IMR-90 (cell line): ENCODE results near the gene ITPKA. TPM values are rescaled to one million over a fixed set of nuclear protein-coding genes. Genes with fewer than 3 reads are reported as not detected.

Experiments used
- ATAC-seq: fragments of 200-7000 bp; cut with Tn5 transposase; 2 replicates; pipeline ENCODE4 v1.9.1; 2020; ENCODE audit warnings: low read depth, mild to moderate bottlenecking, moderate library complexity
- BruUV-seq: library from RNA; stranded (reverse); fragments of 400-500 nt; replicated peaks from 2 replicates; lab custom pipeline; 2021; lab: Mats Ljungman, UMichigan
- CTCF ChIA-PET: fragments of 300-600 bp; formaldehyde crosslinking; extraction: SDS; loops from one replicate; lab custom pipeline; 2021; ENCODE audit warnings: antibody characterized with exemption; lab: Yijun Ruan, JAX
- POLR2A ChIA-PET: fragments of 300-600 bp; sonication (Branson Sonifier 250); formaldehyde crosslinking; loops from one replicate; lab custom pipeline; 2022; ENCODE audit warnings: antibody characterized with exemption; ENCODE audit not compliant: unreplicated experiment; lab: Charles Lee
- DNase-seq: peaks from one replicate; pipeline ENCODE4 v3.0.0; 2013
- H2AFZ ChIP-seq: replicated peaks from 2 replicates; pipeline ENCODE3; 2013; ENCODE audit warnings: low read length, mild to moderate bottlenecking; ENCODE audit not compliant: poor library complexity
- H2AK5ac ChIP-seq: 2 replicates; pipeline ENCODE4 v1.6.1; 2013; ENCODE audit warnings: low read depth, low read length, inconsistent platforms
- H2AK9ac ChIP-seq: replicated peaks from 2 replicates; pipeline ENCODE3; 2013; ENCODE audit warnings: mild to moderate bottlenecking, low read depth, low read length, moderate library complexity; ENCODE audit not compliant: poor library complexity
- H2BK120ac ChIP-seq: 2 replicates; pipeline ENCODE4 v1.6.1; 2013; ENCODE audit warnings: low read depth, low read length, inconsistent platforms
- H2BK15ac ChIP-seq: 3 replicates; pipeline ENCODE4 v1.6.1; 2013; ENCODE audit warnings: low read depth, low read length, inconsistent platforms
- H2BK20ac ChIP-seq: 2 replicates; pipeline ENCODE4 v1.6.1; 2013; ENCODE audit warnings: low read depth, mild to moderate bottlenecking, inconsistent platforms, low read length, moderate library complexity
- H2BK5ac ChIP-seq: 2 replicates; pipeline ENCODE4 v1.6.1; 2013; ENCODE audit warnings: mild to moderate bottlenecking, low read depth, low read length, inconsistent platforms; ENCODE audit not compliant: poor library complexity, severe bottlenecking
- H3K14ac ChIP-seq: replicated peaks from 2 replicates; pipeline ENCODE4 v1.6.1; 2013; ENCODE audit warnings: low read depth, low read length, inconsistent platforms
- H3K18ac ChIP-seq: 2 replicates; pipeline ENCODE4 v1.6.1; 2013; ENCODE audit warnings: low read depth, low read length, control low read depth
- H3K23ac ChIP-seq: 2 replicates; pipeline ENCODE4 v1.6.1; 2013; ENCODE audit warnings: low read depth, low read length, inconsistent platforms
- H3K27ac ChIP-seq: 2 replicates; pipeline ENCODE4 v1.5.1; 2013; ENCODE audit warnings: mild to moderate bottlenecking, control low read depth, low read length; ENCODE audit not compliant: insufficient read depth
- H3K27me3 ChIP-seq: 2 replicates; pipeline ENCODE4 v1.6.1; 2013; ENCODE audit warnings: low read length; ENCODE audit not compliant: control insufficient read depth, insufficient read depth
- H3K36me3 ChIP-seq: 2 replicates; pipeline ENCODE4 v1.6.1; 2013; ENCODE audit warnings: low read length, mixed read lengths; ENCODE audit not compliant: control insufficient read depth, insufficient read depth
- H3K4ac ChIP-seq: 2 replicates; pipeline ENCODE4 v1.6.1; 2013; ENCODE audit warnings: low read depth, low read length, inconsistent platforms
- H3K4me1 ChIP-seq: 2 replicates; pipeline ENCODE4 v1.6.1; 2013; ENCODE audit warnings: low read length, mixed read lengths; ENCODE audit not compliant: control insufficient read depth, insufficient read depth
- H3K4me2 ChIP-seq: 2 replicates; pipeline ENCODE4 v1.6.1; 2013; ENCODE audit warnings: low read depth, mild to moderate bottlenecking, control low read depth, low read length, moderate library complexity
- H3K4me3 ChIP-seq: 2 replicates; pipeline ENCODE4 v1.5.1; 2013; ENCODE audit warnings: low read depth, mild to moderate bottlenecking, control low read depth, low read length, moderate library complexity; ENCODE audit not compliant: insufficient read depth
- H3K56ac ChIP-seq: 2 replicates; pipeline ENCODE4 v1.6.1; 2013; ENCODE audit warnings: low read length, inconsistent platforms; ENCODE audit not compliant: insufficient read depth; ENCODE audit errors: extremely low read depth
- H3K79me1 ChIP-seq, 2 experiments: 2 replicates each; pipeline ENCODE4 v1.6.1; 2013; ENCODE audit warnings: low read length in 2 of 2, inconsistent platforms in 1 of 2, low read depth in 1 of 2
- H3K9ac ChIP-seq: 2 replicates; pipeline ENCODE4 v1.6.1; 2013; ENCODE audit warnings: low read depth, low read length, control low read depth
- H3K9me1 ChIP-seq: 2 replicates; pipeline ENCODE4 v1.6.1; 2013; ENCODE audit warnings: low read length, inconsistent platforms; ENCODE audit not compliant: insufficient read depth
- H3K9me3 ChIP-seq: 2 replicates; pipeline ENCODE4 v1.6.1; 2013; ENCODE audit warnings: low read length; ENCODE audit not compliant: control insufficient read depth, insufficient read depth
- H4K20me1 ChIP-seq: 2 replicates; pipeline ENCODE4 v1.6.1; 2013; ENCODE audit warnings: low read length, inconsistent platforms; ENCODE audit not compliant: insufficient read depth
- H4K5ac ChIP-seq: 2 replicates; pipeline ENCODE4 v1.6.1; 2013; ENCODE audit warnings: mild to moderate bottlenecking, low read depth, low read length, control low read depth
- H4K8ac ChIP-seq, 2 experiments: 2 replicates each; pipeline ENCODE4 v1.6.1; 2013; ENCODE audit warnings: low read depth in 2 of 2, low read length in 2 of 2, control low read depth in 1 of 2, inconsistent platforms in 1 of 2
- H4K91ac ChIP-seq: 2 replicates; pipeline ENCODE4 v1.6.1; 2013; ENCODE audit warnings: low read depth, low read length, inconsistent platforms; ENCODE audit not compliant: insufficient read depth
- CEBPB ChIP-seq: IDR thresholded peaks from 2 replicates; pipeline ENCODE4 v1.6.1; 2012; ENCODE audit warnings: low read depth, low read length, improper control_type of control experiment
- CTCF ChIP-seq: conservative IDR thresholded peaks from 2 replicates; pipeline ENCODE4 v1.5.1; 2012; ENCODE audit warnings: mild to moderate bottlenecking, low read depth, low read length, improper control_type of control experiment
- FOS ChIP-seq: fragments of 150-350 bp; IDR thresholded peaks from 2 replicates; pipeline ENCODE4 v1.6.1; 2016; ENCODE audit warnings: low read depth, low read length
- MAZ ChIP-seq: IDR thresholded peaks from 2 replicates; pipeline ENCODE4 v1.6.1; 2012; ENCODE audit warnings: low read depth, mild to moderate bottlenecking, low read length, improper control_type of control experiment, moderate library complexity, borderline replicate concordance
- POLR2A ChIP-seq: IDR thresholded peaks from 2 replicates; pipeline ENCODE4 v1.6.1; 2012; ENCODE audit warnings: mild to moderate bottlenecking, low read depth, low read length
- SMC3 ChIP-seq: fragments of 150-350 bp; IDR thresholded peaks from 2 replicates; pipeline ENCODE4 v1.6.1; 2016; ENCODE audit warnings: low read depth, mild to moderate bottlenecking, antibody characterized with exemption, low read length, moderate library complexity
- WGBS, 2 experiments: methylation state at CpG; one replicate each; pipeline versions ENCODE4 v1.1.5 to v1.1.7; 2013; ENCODE audit warnings: missing lambda C conversion rate in 2 of 2; ENCODE audit not compliant: insufficient read length in 1 of 2; ENCODE audit errors: extremely low coverage in 2 of 2; 5-methylcytosine and 5-hydroxymethylcytosine counted together
- dilution Hi-C: fragments of 300-500 bp; cut with HindIII; formaldehyde crosslinking; loops from one replicate; pipeline ENCODE4 v1.14.3; 2018; ENCODE audit warnings: low sequenced_read_pairs; ENCODE audit not compliant: unreplicated experiment
- in situ Hi-C: fragments of 300-500 bp; cut with MboI; formaldehyde crosslinking; loops from 3 replicates; pipeline ENCODE4 v1.14.3; 2019; ENCODE audit warnings: low sequenced_read_pairs, inconsistent platforms, mixed read lengths
- intact Hi-C: fragments of 100-400 bp; cut with micrococcal nuclease; formaldehyde crosslinking; loops from 2 replicates; pipeline ENCODE4 v1.10.0; 2022
- polyA plus RNA-seq, 3 experiments: library from polyadenylated mRNA; depleted of rRNA; stranded (reverse); fragments of >200 nt; gene quantifications; 2 replicates each; pipeline ENCODE4 v1.2.3, GENCODE V29; 2012; ENCODE audit warnings: low replicate concordance in 1 of 3
- total RNA-seq: library from RNA; depleted of rRNA; stranded (reverse); fragments of >200 nt; gene quantifications from 2 replicates; pipeline ENCODE4 v1.2.3, GENCODE V29; 2012

The ITPKA gene
- total and polyA plus RNA-seq, 2 of the 4 experiments (the other 2 are of a cell fraction): 1.1 to 1.8 TPM

GRCh38 chr15:41501191-41501917 is 7.7 kb downstream of the ITPKA start:
- peak; percentile 44 for DNase-seq
- Histone ChIP-seq H3K14ac (no peak overlapping the region), H2BK20ac (no peak overlapping the region), H4K91ac (no peak overlapping the region), H3K4me2 (peak overlapping the region; percentile 84), H3K4me3 (peak overlapping the region; percentile 7), H4K8ac (no peak overlapping the region), H3K9me1 (peaks cover 5% of the 10 kb centered on the region; the same call in 1 of the 2 replicates), H3K56ac (no peak overlapping the region), H4K20me1 (peaks cover 4% of the 10 kb centered on the region; the same call in 1 of the 2 replicates), H3K9me3 (no peaks in the 10 kb centered on the region), H4K5ac (no peak overlapping the region), H2BK120ac (no peak overlapping the region), H2AK5ac (no peak overlapping the region; the same call in 1 of the 2 replicates), H3K79me1 (no peaks in the 10 kb centered on the region), H3K23ac (peak overlapping the region; percentile 60; the same call in 1 of the 2 replicates), H2AFZ (peak overlapping the region; percentile 78), H3K4ac (no peak overlapping the region), H3K9ac (no peak overlapping the region), H3K4me1 (peaks cover 2% of the 10 kb centered on the region; the same call in 1 of the 2 replicates), H3K27ac (no peak overlapping the region), H2BK15ac (no peak overlapping the region), H2BK5ac (no peak overlapping the region), H3K27me3 (peaks cover 16% of the 10 kb centered on the region), H3K36me3 (no peaks in the 10 kb centered on the region), H2AK9ac (peak overlapping the region; percentile 83), H3K18ac (no peak overlapping the region)
- no peak for TF ChIP-seq CEBPB
- no peak for TF ChIP-seq SMC3
- no peak for TF ChIP-seq CTCF
- peak; percentile 43; the same call in 1 of the 2 replicates for TF ChIP-seq FOS
- no peak for TF ChIP-seq POLR2A
- TF ChIP-seq MAZ: no peak
- ChIA-PET POLR2A (interaction anchor here (0.5 kb wide), 1 partner anchor 268 kb away, joined by 6 read pairs; no protein-coding TSS in a partner anchor), CTCF (no interaction called here)
- ATAC-seq: peak; percentile 88
- intact Hi-C loops: no loop called here
- BruUV-seq: no TSS peak
- in situ Hi-C loops: no loop called here
- WGBS, 2 experiments: 3% methylated on average over 30 of the region's 56 CpGs; no CpG with 5 or more reads in 1 of the 2 experiments
- dilution Hi-C loops: no loop called here
